HepG2 (cell line): ENCODE results near the gene FGF14. TPM values are rescaled to one million over a fixed set of nuclear protein-coding genes. Genes with fewer than 3 reads are reported as not detected.

Experiments
- CEBPB ChIP-seq: IDR thresholded peaks from 2 replicates; pipeline ENCODE4 v1.6.1; 2011; ENCODE audit warnings: low read depth, low read length, improper control_type of control experiment, borderline replicate concordance
- EP300 ChIP-seq, 3 experiments: sonication (generic) in 1 of 3; formaldehyde crosslinking in 1 of 3; IDR thresholded peaks; 2 replicates each; pipeline versions ENCODE4 v1.5.1 to v1.6.1; 2011 to 2020; ENCODE audit warnings: low read depth in 2 of 3, low read length in 2 of 3, borderline replicate concordance in 1 of 3, improper control_type of control experiment in 1 of 3, mild to moderate bottlenecking in 1 of 3, missing genetic modification reagents in 1 of 3, moderate library complexity in 1 of 3
- FIP1L1 ChIP-seq: fragments of 200-400 bp; formaldehyde crosslinking; IDR thresholded peaks from 2 replicates; pipeline ENCODE4 v1.6.1; 2018; ENCODE audit warnings: low read depth, mild to moderate bottlenecking, low read length, moderate library complexity, borderline replicate concordance; ENCODE audit not compliant: insufficient read depth
- FOSL1 ChIP-seq: sonication (generic); formaldehyde crosslinking; IDR thresholded peaks from 2 replicates; pipeline ENCODE4 v1.9.0; 2021; ENCODE audit warnings: missing genetic modification reagents, borderline replicate concordance
- GFI1 ChIP-seq: sonication (generic); formaldehyde crosslinking; IDR thresholded peaks from 2 replicates; pipeline ENCODE4 v1.5.0; 2020; ENCODE audit warnings: missing genetic modification reagents, mild to moderate bottlenecking, borderline replicate concordance
- KLF11 ChIP-seq: IDR thresholded peaks from 2 replicates; pipeline ENCODE4 v1.6.1; 2016; ENCODE audit warnings: missing compliant biosample characterization
- MAFK ChIP-seq, 2 experiments: IDR thresholded peaks in 1 of 2; conservative IDR thresholded peaks in 1 of 2; 2 replicates each; pipeline ENCODE4 v1.6.1; 2011; ENCODE audit warnings: improper control_type of control experiment in 2 of 2, low read length in 2 of 2
- RERE ChIP-seq: IDR thresholded peaks from 2 replicates; pipeline ENCODE4 v1.6.1; 2016; ENCODE audit warnings: low read depth, missing genetic modification reagents, missing compliant biosample characterization
- SOX5 ChIP-seq: IDR thresholded peaks from 2 replicates; pipeline ENCODE4 v1.6.1; 2016; ENCODE audit warnings: borderline replicate concordance
- TEAD3 ChIP-seq: optimal IDR thresholded peaks from 2 replicates; pipeline ENCODE3; 2016; ENCODE audit warnings: borderline replicate concordance
- TSC22D2 ChIP-seq: sonication (generic); formaldehyde crosslinking; IDR thresholded peaks from 2 replicates; pipeline ENCODE4 v1.5.1; 2020; ENCODE audit warnings: missing genetic modification reagents, mild to moderate bottlenecking, borderline replicate concordance
- ZGPAT ChIP-seq: IDR thresholded peaks from 2 replicates; pipeline ENCODE4 v1.6.1; 2016; ENCODE audit warnings: mild to moderate bottlenecking
- ZNF772 ChIP-seq: sonication (generic); formaldehyde crosslinking; IDR thresholded peaks from 2 replicates; pipeline ENCODE4 v1.5.0; 2020; ENCODE audit warnings: mild to moderate bottlenecking, missing genetic modification reagents
- ZNF777 ChIP-seq: sonication (generic); formaldehyde crosslinking; IDR thresholded peaks from 2 replicates; pipeline ENCODE4 v1.4.0; 2020; ENCODE audit warnings: missing genetic modification reagents
- polyA plus RNA-seq, 8 experiments: library from polyadenylated mRNA; depleted of rRNA in 3 of 8; stranded (reverse) in 7 of 8; unstranded in 1 of 8; fragments of >200 nt; fragmentation: Illumina TruSeq in 4 of 8; extraction: Trizol in 4 of 8; gene quantifications; 2 replicates each; pipeline versions ENCODE4 v1.2.1 to v1.2.3, GENCODE V29; 2011 to 2016; ENCODE audit warnings: low read depth in 4 of 8, missing spikeins in 1 of 8, mixed read lengths in 1 of 8; ENCODE audit not compliant: insufficient read depth in 1 of 8
- total RNA-seq, 5 experiments: library from RNA; depleted of rRNA; stranded (reverse); fragments of >200 nt; fragmentation: Illumina TruSeq; extraction: Trizol; gene quantifications; 2 replicates each; pipeline ENCODE4 v1.2.3, GENCODE V29; 2016; ENCODE audit warnings: low read depth in 1 of 5
- TF ChIP-seq, protein P1 (sequence below): sonication (generic); formaldehyde crosslinking; IDR thresholded peaks from 2 replicates; pipeline ENCODE4; 2020; ENCODE audit warnings: missing genetic modification reagents, mild to moderate bottlenecking, borderline replicate concordance
- TF ChIP-seq, protein P2 (sequence below): sonication (generic); formaldehyde crosslinking; conservative IDR thresholded peaks from 2 replicates; pipeline ENCODE4 v1.8.0; 2022; ENCODE audit warnings: low read depth, missing genetic modification reagents

FGF14 gene
- total and polyA plus RNA-seq, 2 of the 13 experiments (the other 11 are each of a cell fraction or from before 2014, with no cell fraction given) = not detected

DNA sequence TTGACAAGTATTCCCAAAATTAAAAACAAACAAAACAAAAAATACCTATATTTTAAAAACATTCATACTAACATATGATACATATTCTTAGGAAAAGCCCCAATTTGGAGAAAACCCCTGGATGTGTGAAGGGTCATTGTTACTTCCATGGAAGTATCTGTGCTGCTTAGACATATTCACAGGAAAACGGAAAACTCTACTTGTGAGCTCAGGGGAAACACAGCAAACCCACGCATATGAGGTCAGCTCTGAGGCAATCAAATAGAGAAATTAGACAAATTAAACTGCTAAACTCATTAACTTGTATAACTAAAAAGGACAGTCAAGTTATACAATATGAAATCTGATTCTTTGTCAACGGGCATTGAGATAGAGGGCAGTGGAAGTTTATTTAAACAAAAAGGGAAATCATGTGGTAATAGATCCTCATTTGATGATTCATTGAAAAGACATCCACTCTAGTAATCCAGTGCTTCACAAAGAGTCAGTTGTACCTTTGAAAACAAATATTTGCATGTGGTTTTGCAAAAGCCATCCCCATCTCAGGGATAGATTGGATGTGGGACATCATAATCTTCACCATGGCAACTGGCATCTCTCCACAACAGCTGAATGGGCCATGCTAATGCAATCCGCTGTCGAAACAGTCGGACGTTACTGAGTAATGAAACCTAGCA, 526.0 kb downstream of the FGF14 start (continued):
- TF ChIP-seq, protein P1, sequence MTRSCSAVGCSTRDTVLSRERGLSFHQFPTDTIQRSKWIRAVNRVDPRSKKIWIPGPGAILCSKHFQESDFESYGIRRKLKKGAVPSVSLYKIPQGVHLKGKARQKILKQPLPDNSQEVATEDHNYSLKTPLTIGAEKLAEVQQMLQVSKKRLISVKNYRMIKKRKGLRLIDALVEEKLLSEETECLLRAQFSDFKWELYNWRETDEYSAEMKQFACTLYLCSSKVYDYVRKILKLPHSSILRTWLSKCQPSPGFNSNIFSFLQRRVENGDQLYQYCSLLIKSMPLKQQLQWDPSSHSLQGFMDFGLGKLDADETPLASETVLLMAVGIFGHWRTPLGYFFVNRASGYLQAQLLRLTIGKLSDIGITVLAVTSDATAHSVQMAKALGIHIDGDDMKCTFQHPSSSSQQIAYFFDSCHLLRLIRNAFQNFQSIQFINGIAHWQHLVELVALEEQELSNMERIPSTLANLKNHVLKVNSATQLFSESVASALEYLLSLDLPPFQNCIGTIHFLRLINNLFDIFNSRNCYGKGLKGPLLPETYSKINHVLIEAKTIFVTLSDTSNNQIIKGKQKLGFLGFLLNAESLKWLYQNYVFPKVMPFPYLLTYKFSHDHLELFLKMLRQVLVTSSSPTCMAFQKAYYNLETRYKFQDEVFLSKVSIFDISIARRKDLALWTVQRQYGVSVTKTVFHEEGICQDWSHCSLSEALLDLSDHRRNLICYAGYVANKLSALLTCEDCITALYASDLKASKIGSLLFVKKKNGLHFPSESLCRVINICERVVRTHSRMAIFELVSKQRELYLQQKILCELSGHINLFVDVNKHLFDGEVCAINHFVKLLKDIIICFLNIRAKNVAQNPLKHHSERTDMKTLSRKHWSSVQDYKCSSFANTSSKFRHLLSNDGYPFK (CRISPR knock-in tag) = no peak
- TF ChIP-seq TSC22D2 (CRISPR knock-in tag) = no peak
- TF ChIP-seq SOX5 = peak; percentile 41; the same call in 1 of the 2 replicates
- no peak for TF ChIP-seq MAFK (conservative IDR thresholded peaks at IDR 0.05 in 1 of 2, IDR thresholded peaks at IDR 0.05 in 1 of 2; ENCODE audit: low read length in 2 of 2)
- TF ChIP-seq KLF11 (CRISPR knock-in tag) = no peak
- peak; percentile 87; the same call in 1 of the 2 replicates for TF ChIP-seq RERE (CRISPR knock-in tag)
- TF ChIP-seq EP300 (IDR thresholded peaks at IDR 0.05; ENCODE audit: low read depth in 2 of 2, low read length in 2 of 2) = peak in 1 of 2 experiments; percentile 40; a peak in 1 of 4 replicates
- no peak for TF ChIP-seq EP300 (CRISPR knock-in tag; IDR thresholded peaks at IDR 0.05; ENCODE audit: borderline replicate concordance)
- TF ChIP-seq ZNF772 (CRISPR knock-in tag) = no peak
- no peak for TF ChIP-seq FIP1L1
- TF ChIP-seq ZNF777 (CRISPR knock-in tag) = no peak
- peak; percentile 52 for TF ChIP-seq CEBPB
- peak; percentile 86 for TF ChIP-seq FOSL1 (CRISPR knock-in tag)
- TF ChIP-seq TEAD3 (CRISPR knock-in tag) = peak; percentile 13
- no peak for TF ChIP-seq GFI1 (CRISPR knock-in tag)
- TF ChIP-seq, protein P2, sequence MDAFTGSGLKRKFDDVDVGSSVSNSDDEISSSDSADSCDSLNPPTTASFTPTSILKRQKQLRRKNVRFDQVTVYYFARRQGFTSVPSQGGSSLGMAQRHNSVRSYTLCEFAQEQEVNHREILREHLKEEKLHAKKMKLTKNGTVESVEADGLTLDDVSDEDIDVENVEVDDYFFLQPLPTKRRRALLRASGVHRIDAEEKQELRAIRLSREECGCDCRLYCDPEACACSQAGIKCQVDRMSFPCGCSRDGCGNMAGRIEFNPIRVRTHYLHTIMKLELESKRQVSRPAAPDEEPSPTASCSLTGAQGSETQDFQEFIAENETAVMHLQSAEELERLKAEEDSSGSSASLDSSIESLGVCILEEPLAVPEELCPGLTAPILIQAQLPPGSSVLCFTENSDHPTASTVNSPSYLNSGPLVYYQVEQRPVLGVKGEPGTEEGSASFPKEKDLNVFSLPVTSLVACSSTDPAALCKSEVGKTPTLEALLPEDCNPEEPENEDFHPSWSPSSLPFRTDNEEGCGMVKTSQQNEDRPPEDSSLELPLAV (CRISPR knock-in tag) = no peak
- TF ChIP-seq ZGPAT (CRISPR knock-in tag) = peak; percentile 41; the same call in 1 of the 2 replicates
